ENCODE data around the gene RMC1.

DNA sequence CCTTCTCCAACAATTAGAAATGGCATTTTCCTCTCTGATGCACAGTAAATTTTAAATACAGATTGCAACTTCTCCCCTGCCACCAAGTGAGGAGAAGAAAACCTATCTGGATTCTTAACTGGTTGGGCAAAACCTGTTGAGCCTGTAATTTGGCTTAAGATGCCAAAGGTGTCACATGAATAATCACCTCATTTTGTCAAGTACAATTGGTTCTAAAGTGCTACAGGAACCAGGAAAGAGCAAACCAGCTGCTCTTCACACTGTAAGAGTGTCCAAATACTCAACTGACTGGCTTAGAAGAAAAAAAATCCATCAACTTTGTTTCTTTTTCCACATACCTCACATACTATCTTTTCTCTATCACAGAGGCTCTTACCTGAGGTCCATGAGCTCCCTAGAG lies 47.6 kb downstream of the RMC1 start:
- TF ChIP-seq POLR2AphosphoS5 (IDR thresholded peaks at IDR 0.05) (no peak), POLR2A (IDR thresholded peaks at IDR 0.05) (no peak), EP300 (IDR thresholded peaks at IDR 0.05) (no peak)
- TF ChIP-seq, protein P1, sequence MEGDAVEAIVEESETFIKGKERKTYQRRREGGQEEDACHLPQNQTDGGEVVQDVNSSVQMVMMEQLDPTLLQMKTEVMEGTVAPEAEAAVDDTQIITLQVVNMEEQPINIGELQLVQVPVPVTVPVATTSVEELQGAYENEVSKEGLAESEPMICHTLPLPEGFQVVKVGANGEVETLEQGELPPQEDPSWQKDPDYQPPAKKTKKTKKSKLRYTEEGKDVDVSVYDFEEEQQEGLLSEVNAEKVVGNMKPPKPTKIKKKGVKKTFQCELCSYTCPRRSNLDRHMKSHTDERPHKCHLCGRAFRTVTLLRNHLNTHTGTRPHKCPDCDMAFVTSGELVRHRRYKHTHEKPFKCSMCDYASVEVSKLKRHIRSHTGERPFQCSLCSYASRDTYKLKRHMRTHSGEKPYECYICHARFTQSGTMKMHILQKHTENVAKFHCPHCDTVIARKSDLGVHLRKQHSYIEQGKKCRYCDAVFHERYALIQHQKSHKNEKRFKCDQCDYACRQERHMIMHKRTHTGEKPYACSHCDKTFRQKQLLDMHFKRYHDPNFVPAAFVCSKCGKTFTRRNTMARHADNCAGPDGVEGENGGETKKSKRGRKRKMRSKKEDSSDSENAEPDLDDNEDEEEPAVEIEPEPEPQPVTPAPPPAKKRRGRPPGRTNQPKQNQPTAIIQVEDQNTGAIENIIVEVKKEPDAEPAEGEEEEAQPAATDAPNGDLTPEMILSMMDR (IDR thresholded peaks at IDR 0.05): no peak
